HepG2 (cell line): ENCODE measurements around the gene TRMT1. TPM values are rescaled to one million over a fixed set of nuclear protein-coding genes. Genes with fewer than 3 reads are reported as not detected.

ENCODE experiments used
- ATAC-seq: fragments of 200-7000 bp; cut with Tn5 transposase; 3 replicates; pipeline ENCODE4 v1.9.1; 2020; ENCODE audit warnings: mild to moderate bottlenecking, moderate library complexity
- BruUV-seq: library from RNA; stranded (reverse); fragments of 400-500 nt; replicated peaks from 2 replicates; lab custom pipeline; 2021; lab: Mats Ljungman, UMichigan
- CTCF ChIA-PET: fragments of 300-600 bp; formaldehyde crosslinking; extraction: SDS; loops from one replicate; lab custom pipeline; 2021; ENCODE audit warnings: low total read pairs, inconsistent platforms, low intra/inter-chr PET ratio; lab: Yijun Ruan, JAX
- POLR2A ChIA-PET: fragments of 350-600 bp; sonication (Branson Sonifier 250); formaldehyde crosslinking; loops from one replicate; lab custom pipeline; 2020; ENCODE audit warnings: antibody characterized with exemption, inconsistent platforms; lab: Yijun Ruan, JAX
- DNase-seq: peaks from one replicate; pipeline ENCODE4 v3.0.0-alpha.2; 2015; ENCODE audit warnings: low spot score
- FAIRE-seq: peaks from 3 replicates; lab custom pipeline; 2011; peaks lifted over from hg19 to GRCh38; lab: Jason Lieb, UNC
- H2AFZ ChIP-seq: one replicate; pipeline ENCODE4 v1.6.1; 2011; ENCODE audit warnings: low read length, inconsistent platforms
- H3K27ac ChIP-seq: fragments of 300-600 bp; 3 replicates; pipeline ENCODE4 v1.8.0; 2011; ENCODE audit warnings: mixed run types, mild to moderate bottlenecking, mixed read lengths, low read length, inconsistent platforms; ENCODE audit not compliant: insufficient read depth; ENCODE audit errors: extremely low read length
- H3K27me3 ChIP-seq, 2 experiments: fragments of 200-600 bp in 1 of 2; 2 replicates in 1 of 2; 3 replicates in 1 of 2; pipeline versions ENCODE4 v1.6.0 to v1.8.0; 2011; ENCODE audit warnings: low read length in 2 of 2, mild to moderate bottlenecking in 2 of 2, moderate library complexity in 2 of 2, inconsistent platforms in 1 of 2; ENCODE audit not compliant: insufficient read depth in 2 of 2, control insufficient read depth in 1 of 2
- H3K36me3 ChIP-seq, 2 experiments: fragments of 200-600 bp in 1 of 2; replicated peaks in 1 of 2; 2 replicates in 1 of 2; 3 replicates in 1 of 2; pipeline versions ENCODE4 v1.5.1 to v1.8.0; 2011; ENCODE audit warnings: low read length in 2 of 2, inconsistent platforms in 1 of 2; ENCODE audit not compliant: insufficient read depth in 2 of 2, control insufficient read depth in 1 of 2
- H3K4me1 ChIP-seq: 2 replicates; pipeline ENCODE4 v1.5.1; 2012; ENCODE audit warnings: low read length, inconsistent platforms; ENCODE audit not compliant: insufficient read depth
- H3K4me2 ChIP-seq: 2 replicates; pipeline ENCODE4 v1.6.0; 2011; ENCODE audit warnings: low read depth, low read length, inconsistent platforms
- H3K4me3 ChIP-seq, 3 experiments: fragments of 200-600 bp in 1 of 3; sonication (generic), shearing (Covaris generic) in 1 of 3; replicated peaks in 1 of 3; 2 replicates each; pipeline ENCODE4 v1.5.1; 2011 to 2016; ENCODE audit warnings: low read length in 3 of 3, inconsistent platforms in 2 of 3, low read depth in 2 of 3, mild to moderate bottlenecking in 2 of 3, control low read depth in 1 of 3, mixed read lengths in 1 of 3; ENCODE audit not compliant: insufficient read depth in 1 of 3
- H3K79me2 ChIP-seq: one replicate; pipeline ENCODE4 v1.6.1; 2011; ENCODE audit warnings: low read length, inconsistent platforms; ENCODE audit not compliant: insufficient read depth
- H3K9ac ChIP-seq: 2 replicates; pipeline ENCODE4 v1.6.0; 2011; ENCODE audit warnings: mild to moderate bottlenecking, low read depth, low read length, inconsistent platforms; ENCODE audit not compliant: insufficient read depth
- H3K9me3 ChIP-seq: 2 replicates; pipeline ENCODE4 v1.5.1; 2012; ENCODE audit warnings: mild to moderate bottlenecking, low read length
- H4K20me1 ChIP-seq: 2 replicates; pipeline ENCODE4 v1.6.0; 2011; ENCODE audit warnings: inconsistent platforms, mild to moderate bottlenecking, low read length, moderate library complexity; ENCODE audit not compliant: insufficient read depth
- CEBPB ChIP-seq: IDR thresholded peaks from 2 replicates; pipeline ENCODE4 v1.6.1; 2011; ENCODE audit warnings: low read depth, low read length, improper control_type of control experiment, borderline replicate concordance
- FLYWCH1 ChIP-seq: sonication (generic); formaldehyde crosslinking; IDR thresholded peaks from 2 replicates; pipeline ENCODE4 v1.8.1; 2023; ENCODE audit warnings: mild to moderate bottlenecking, missing genetic modification reagents
- FOXA1 ChIP-seq, 2 experiments: fragments of 450-650 bp in 1 of 2; sonication (generic) in 1 of 2; formaldehyde crosslinking in 1 of 2; IDR thresholded peaks; 2 replicates each; pipeline versions ENCODE4 v1.4.0 to v1.6.1; 2016 to 2020; ENCODE audit warnings: missing genetic modification reagents in 1 of 2
- FOXA3 ChIP-seq: IDR thresholded peaks from 2 replicates; pipeline ENCODE4 v1.6.1; 2016; ENCODE audit warnings: missing genetic modification reagents, missing compliant biosample characterization
- RBM22 ChIP-seq: fragments of 200-400 bp; formaldehyde crosslinking; optimal IDR thresholded peaks from 2 replicates; pipeline ENCODE3; 2017; ENCODE audit warnings: mild to moderate bottlenecking, low read length, moderate library complexity
- SATB2 ChIP-seq: sonication (generic); formaldehyde crosslinking; IDR thresholded peaks from 2 replicates; pipeline ENCODE4 v1.5.0; 2020; ENCODE audit warnings: missing genetic modification reagents
- ZNF263 ChIP-seq: sonication (generic); formaldehyde crosslinking; IDR thresholded peaks from 2 replicates; pipeline ENCODE4 v1.4.0; 2020; ENCODE audit warnings: missing genetic modification reagents
- ZNF567 ChIP-seq: sonication (generic); formaldehyde crosslinking; IDR thresholded peaks from 2 replicates; pipeline ENCODE4 v1.8.1; 2023; ENCODE audit warnings: mild to moderate bottlenecking, missing genetic modification reagents, borderline replicate concordance
- ZNF614 ChIP-seq: IDR thresholded peaks from 2 replicates; pipeline ENCODE4 v1.6.1; 2018; ENCODE audit warnings: missing biosample characterization, missing genetic modification reagents, inconsistent platforms, borderline replicate concordance
- WGBS: methylation state at CpG from one replicate; pipeline ENCODE4 v1.1.6; 2017; ENCODE audit warnings: low lambda C conversion rate; 5-methylcytosine and 5-hydroxymethylcytosine counted together
- in situ Hi-C: cut with HindIII; loops from 2 replicates; pipeline ENCODE4 v1.10.0; 2017; ENCODE audit warnings: low pct_unique_long_range_greater_than_20kb; ENCODE audit not compliant: extremely low pct_ligation_motif_present
- intact Hi-C: fragments of 100-400 bp; cut with micrococcal nuclease; formaldehyde crosslinking; loops from one replicate; pipeline ENCODE4 v1.10.0; 2022; ENCODE audit not compliant: unreplicated experiment
- polyA plus RNA-seq, 8 experiments: library from polyadenylated mRNA; depleted of rRNA in 3 of 8; stranded (reverse) in 7 of 8; unstranded in 1 of 8; fragments of >200 nt; fragmentation: Illumina TruSeq in 4 of 8; extraction: Trizol in 4 of 8; gene quantifications; 2 replicates each; pipeline versions ENCODE4 v1.2.1 to v1.2.3, GENCODE V29; 2011 to 2016; ENCODE audit warnings: low read depth in 4 of 8, missing spikeins in 1 of 8, mixed read lengths in 1 of 8; ENCODE audit not compliant: insufficient read depth in 1 of 8
- total RNA-seq, 5 experiments: library from RNA; depleted of rRNA; stranded (reverse); fragments of >200 nt; fragmentation: Illumina TruSeq; extraction: Trizol; gene quantifications; 2 replicates each; pipeline ENCODE4 v1.2.3, GENCODE V29; 2016; ENCODE audit warnings: low read depth in 1 of 5
- TF ChIP-seq, protein P1 (sequence below): IDR thresholded peaks from 2 replicates; pipeline ENCODE4 v1.6.1; 2016; ENCODE audit warnings: low read depth, borderline replicate concordance
- TF ChIP-seq, protein P2 (sequence below): sonication (generic); formaldehyde crosslinking; IDR thresholded peaks from 2 replicates; pipeline ENCODE4 v1.5.0; 2020; ENCODE audit warnings: missing genetic modification reagents

The TRMT1 gene
- total and polyA plus RNA-seq, 2 of the 13 experiments (the other 11 are each of a cell fraction or from before 2014, with no cell fraction given), result 35.5 to 44.1 TPM

DNA sequence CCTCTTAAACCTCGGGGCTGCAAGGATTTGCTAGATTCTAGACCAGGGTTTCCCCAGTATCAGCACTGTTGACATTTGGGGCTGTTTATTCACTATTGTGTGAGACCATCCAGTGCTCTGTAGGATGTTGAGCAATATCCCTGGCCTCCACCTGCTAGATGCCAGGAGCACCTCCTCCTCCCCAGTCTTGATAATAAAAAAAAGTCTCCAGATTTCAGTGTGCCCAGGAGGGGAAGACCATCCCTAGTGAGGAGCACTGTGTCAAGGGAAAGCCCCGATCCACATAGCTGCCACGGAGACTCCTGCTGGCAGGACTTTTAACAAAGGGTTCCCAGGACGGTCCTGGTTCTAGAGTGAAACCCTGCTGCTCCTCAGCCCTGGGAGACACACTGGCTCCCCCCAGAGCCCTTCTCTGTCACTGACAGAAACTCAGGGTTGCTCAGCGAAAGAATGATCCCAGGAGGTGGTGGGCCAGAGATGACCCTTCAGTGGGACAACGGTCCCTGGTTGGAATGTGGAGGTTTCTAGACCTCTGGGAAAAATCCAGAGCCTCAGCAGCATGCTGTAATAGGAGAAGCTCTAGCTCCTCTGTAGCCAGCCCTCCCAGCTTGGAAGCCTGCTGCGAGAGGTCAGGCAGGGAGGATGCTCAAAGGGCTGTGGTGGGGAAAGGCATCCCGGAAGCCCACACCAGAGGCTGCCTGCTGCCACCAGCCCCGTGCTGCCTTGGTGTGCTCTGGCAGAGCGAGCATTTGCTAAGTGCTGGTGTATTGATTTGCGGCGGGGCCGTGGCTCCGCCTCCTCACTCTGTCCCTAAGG, 34.1 kb downstream of the TRMT1 start (continued):
- TF ChIP-seq, protein P1, sequence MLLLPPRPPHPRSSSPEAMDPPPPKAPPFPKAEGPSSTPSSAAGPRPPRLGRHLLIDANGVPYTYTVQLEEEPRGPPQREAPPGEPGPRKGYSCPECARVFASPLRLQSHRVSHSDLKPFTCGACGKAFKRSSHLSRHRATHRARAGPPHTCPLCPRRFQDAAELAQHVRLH (CRISPR knock-in tag), result no peak
- TF ChIP-seq FOXA3 (CRISPR knock-in tag) (0 out of 2 replicates have a peak, but pooled peaks have one; percentile 41), CEBPB (peak; percentile 74), ZNF567 (no peak), ZNF263 (peak; percentile 76), FOXA1 (IDR thresholded peaks at IDR 0.05) (no peak), FOXA1 (CRISPR knock-in tag; IDR thresholded peaks at IDR 0.05) (peak; percentile 54), ZNF614 (CRISPR knock-in tag) (0 out of 2 replicates have a peak, but pooled peaks have one; percentile 24), FLYWCH1 (no peak)
- TF ChIP-seq, protein P2, sequence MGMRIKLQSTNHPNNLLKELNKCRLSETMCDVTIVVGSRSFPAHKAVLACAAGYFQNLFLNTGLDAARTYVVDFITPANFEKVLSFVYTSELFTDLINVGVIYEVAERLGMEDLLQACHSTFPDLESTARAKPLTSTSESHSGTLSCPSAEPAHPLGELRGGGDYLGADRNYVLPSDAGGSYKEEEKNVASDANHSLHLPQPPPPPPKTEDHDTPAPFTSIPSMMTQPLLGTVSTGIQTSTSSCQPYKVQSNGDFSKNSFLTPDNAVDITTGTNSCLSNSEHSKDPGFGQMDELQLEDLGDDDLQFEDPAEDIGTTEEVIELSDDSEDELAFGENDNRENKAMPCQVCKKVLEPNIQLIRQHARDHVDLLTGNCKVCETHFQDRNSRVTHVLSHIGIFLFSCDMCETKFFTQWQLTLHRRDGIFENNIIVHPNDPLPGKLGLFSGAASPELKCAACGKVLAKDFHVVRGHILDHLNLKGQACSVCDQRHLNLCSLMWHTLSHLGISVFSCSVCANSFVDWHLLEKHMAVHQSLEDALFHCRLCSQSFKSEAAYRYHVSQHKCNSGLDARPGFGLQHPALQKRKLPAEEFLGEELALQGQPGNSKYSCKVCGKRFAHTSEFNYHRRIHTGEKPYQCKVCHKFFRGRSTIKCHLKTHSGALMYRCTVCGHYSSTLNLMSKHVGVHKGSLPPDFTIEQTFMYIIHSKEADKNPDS, result no peak

DNA sequence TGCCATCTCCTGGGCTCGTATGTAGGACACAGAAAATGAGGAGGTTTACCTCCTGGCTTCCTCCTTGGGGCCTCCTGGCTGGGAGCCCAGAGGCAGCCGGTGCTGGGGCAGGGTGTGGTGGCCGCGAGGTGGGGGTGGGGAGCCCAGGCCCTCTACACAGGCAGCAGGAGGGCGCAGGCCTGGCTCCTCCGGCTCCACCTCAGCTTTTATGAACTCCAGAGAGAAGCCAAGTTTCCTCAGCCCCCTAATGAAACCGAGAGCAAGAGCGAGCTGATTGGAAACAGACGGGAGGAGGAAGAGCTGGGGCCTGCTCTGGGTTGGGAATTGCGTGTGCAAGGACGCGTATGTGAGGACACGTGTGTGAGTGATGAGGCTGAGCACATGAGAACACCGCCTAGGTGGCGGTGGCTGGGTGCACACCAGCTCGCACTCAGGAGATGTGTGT, 37.0 kb downstream of the TRMT1 start:
- DNase-seq, result no peak
- H3K27ac ChIP-seq, result no peak overlapping the region
- 99% methylated on average over 11 of the region's 16 CpGs for WGBS

More for the DNA sequence above, 37.0 kb downstream of the TRMT1 start:
- FAIRE-seq (no peak), ATAC-seq (no peak)
- H3K4me3 ChIP-seq, result no peak overlapping the region
- H3K9me3 ChIP-seq, result no peaks in the 10 kb centered on the region
- H3K4me2 ChIP-seq, result no peak overlapping the region
- no peaks in the 10 kb centered on the region for H4K20me1 ChIP-seq
- POLR2A ChIA-PET, result no interaction called here
- H3K4me1 ChIP-seq, result peaks cover 11% of the 10 kb centered on the region
- peaks cover 12 to 45% of the 10 kb centered on the region in 2 experiments for H3K36me3 ChIP-seq
- peak; percentile 33 for TF ChIP-seq RBM22
- no peak for TF ChIP-seq SATB2 (CRISPR knock-in tag)
- TF ChIP-seq, all 625 proteins: peak for 1
- no peak overlapping the region for H2AFZ ChIP-seq
- no peaks in the 10 kb centered on the region for H3K27me3 ChIP-seq
- no TSS peak for BruUV-seq
- H3K9ac ChIP-seq, result no peak overlapping the region
- CTCF ChIA-PET, result no interaction called here
- in situ Hi-C loops (no loop called here), intact Hi-C loops (no loop called here)
- H3K79me2 ChIP-seq, result no peaks in the 10 kb centered on the region
